Cardiac atrium fibroblast (primary cell): Measurements from ENCODE around the gene ABCC12. TPM values are rescaled to one million over a fixed set of nuclear protein-coding genes. Genes with fewer than 3 reads are reported as not detected.

Experiments
- total RNA-seq: library from RNA; depleted of rRNA; stranded (reverse); fragments of >200 nt; gene quantifications from 2 replicates; pipeline ENCODE4 v1.2.3, GENCODE V29; 2015

ABCC12 gene
- total RNA-seq = not detected in 2 replicates

GRCh38 chr16:48155926-48156789 lies at the start of gene ABCC12:
ABCC12 (minus strand) TSS chr16:48155993; CDS start chr16:48146424, 9,569 bp downstream.

Other genes with a start within 250 kb of the ABCC12 start
- 28.2 and 40.0 TPM in 2 replicates for gene LONP2, start 88.3 kb upstream of the ABCC12 start, total RNA-seq
- not detected in 2 replicates for gene ABCC11, start 91.5 kb upstream of the ABCC12 start, total RNA-seq
- gene SIAH1, start 229.4 kb upstream of the ABCC12 start, total RNA-seq = 13.4 and 20.9 TPM in 2 replicates